Measurements from ENCODE around the gene TNNI3. TPM values are rescaled to one million over a fixed set of nuclear protein-coding genes. Genes with fewer than 3 reads are reported as not detected.

Gene TNNI3
- total and polyA plus RNA-seq, 9 of the 15 experiments (the other 6 are each of a cell fraction or from before 2014, with no cell fraction given): 4.7 to 158 (median 42.0) TPM

DNA sequence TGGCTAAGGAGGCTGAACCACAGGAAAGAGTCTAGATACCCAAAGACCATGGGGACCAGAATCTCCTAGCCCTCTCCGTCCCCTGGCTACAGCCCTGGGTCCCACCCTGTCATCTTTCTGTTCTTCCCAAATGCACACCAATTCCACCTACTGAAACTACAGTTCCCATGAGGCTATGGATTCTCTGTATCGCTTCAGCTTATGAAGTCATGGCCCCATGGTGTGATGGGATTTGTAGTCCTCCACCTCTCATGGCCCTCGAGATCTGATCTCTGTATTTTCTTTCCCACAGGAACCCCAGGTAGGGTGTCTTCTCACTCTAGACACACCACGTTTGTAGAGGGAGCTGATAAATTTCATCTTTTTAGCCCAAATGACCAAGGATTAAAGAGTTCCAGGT is 40.0 kb upstream of the TNNI3 start (continued):
- no peak for TF ChIP-seq MAFF (IDR thresholded peaks at IDR 0.05; ENCODE audit: low read length)
- no peak for TF ChIP-seq KHSRP (IDR thresholded peaks at IDR 0.05)
- TF ChIP-seq PYGO2 (tag; IDR thresholded peaks at IDR 0.05): no peak
- no peak for TF ChIP-seq ZNF324 (CRISPR knock-in tag; IDR thresholded peaks at IDR 0.05)
- no peak for TF ChIP-seq ZEB2 (IDR thresholded peaks at IDR 0.05)
- TF ChIP-seq PRPF4 (IDR thresholded peaks at IDR 0.05; ENCODE audit: insufficient read depth, low read depth, low read length, poor library complexity, severe bottlenecking): no peak
- no peak for TF ChIP-seq DEAF1 (CRISPR knock-in tag; IDR thresholded peaks at IDR 0.05)
- peak in 1 of 2 experiments; percentile 97 for TF ChIP-seq AFF1 (IDR thresholded peaks at IDR 0.05; ENCODE audit: low read depth in 1 of 2, partially characterized antibody in 2 of 2)
- TF ChIP-seq PRMT5 (CRISPR knock-in tag; IDR thresholded peaks at IDR 0.05): no peak
- TF ChIP-seq, protein P1, sequence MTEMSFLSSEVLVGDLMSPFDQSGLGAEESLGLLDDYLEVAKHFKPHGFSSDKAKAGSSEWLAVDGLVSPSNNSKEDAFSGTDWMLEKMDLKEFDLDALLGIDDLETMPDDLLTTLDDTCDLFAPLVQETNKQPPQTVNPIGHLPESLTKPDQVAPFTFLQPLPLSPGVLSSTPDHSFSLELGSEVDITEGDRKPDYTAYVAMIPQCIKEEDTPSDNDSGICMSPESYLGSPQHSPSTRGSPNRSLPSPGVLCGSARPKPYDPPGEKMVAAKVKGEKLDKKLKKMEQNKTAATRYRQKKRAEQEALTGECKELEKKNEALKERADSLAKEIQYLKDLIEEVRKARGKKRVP (CRISPR knock-in tag; IDR thresholded peaks at IDR 0.05): no peak
- TF ChIP-seq ZNF217 (CRISPR knock-in tag; IDR thresholded peaks at IDR 0.05): no peak
- peak; percentile 94 for TF ChIP-seq HCFC1 (IDR thresholded peaks at IDR 0.05; ENCODE audit: low read depth, low read length)
